Brain microvascular endothelial cell (primary cell): ENCODE data around the gene MROH2A.

Experiments
- DNase-seq: peaks from one replicate; pipeline ENCODE4 v3.0.0-alpha.2; 2020
- H3K27ac ChIP-seq: fragments of 250-450 bp; sonication (Bioruptor Pico); 2 replicates; pipeline ENCODE4 v1.5.1; 2020; ENCODE audit warnings: mild to moderate bottlenecking, moderate library complexity
- H3K27me3 ChIP-seq: fragments of 250-450 bp; sonication (Bioruptor Pico); replicated peaks from 2 replicates; pipeline ENCODE4 v1.5.1; 2020; ENCODE audit warnings: mild to moderate bottlenecking
- H3K36me3 ChIP-seq: fragments of 250-450 bp; sonication (Bioruptor Pico); replicated peaks from 2 replicates; pipeline ENCODE4 v1.5.1; 2020; ENCODE audit warnings: mild to moderate bottlenecking
- H3K4me3 ChIP-seq: 2 replicates; pipeline ENCODE4 v1.5.1; 2011; ENCODE audit warnings: low read depth, mild to moderate bottlenecking, control low read depth, low read length, moderate library complexity
- in situ Hi-C: cut with HindIII; loops from 2 replicates; pipeline ENCODE4 v1.10.0; 2017; ENCODE audit warnings: low sequenced_read_pairs, low pct_ligation_motif_present
- TF ChIP-seq, protein P1 (sequence below): IDR thresholded peaks from 2 replicates; pipeline ENCODE4 v1.5.1; 2011; ENCODE audit warnings: low read depth, mild to moderate bottlenecking, moderate library complexity, low read length, control low read depth, inconsistent platforms; ENCODE audit errors: missing control alignments

The MROH2A gene

DNA sequence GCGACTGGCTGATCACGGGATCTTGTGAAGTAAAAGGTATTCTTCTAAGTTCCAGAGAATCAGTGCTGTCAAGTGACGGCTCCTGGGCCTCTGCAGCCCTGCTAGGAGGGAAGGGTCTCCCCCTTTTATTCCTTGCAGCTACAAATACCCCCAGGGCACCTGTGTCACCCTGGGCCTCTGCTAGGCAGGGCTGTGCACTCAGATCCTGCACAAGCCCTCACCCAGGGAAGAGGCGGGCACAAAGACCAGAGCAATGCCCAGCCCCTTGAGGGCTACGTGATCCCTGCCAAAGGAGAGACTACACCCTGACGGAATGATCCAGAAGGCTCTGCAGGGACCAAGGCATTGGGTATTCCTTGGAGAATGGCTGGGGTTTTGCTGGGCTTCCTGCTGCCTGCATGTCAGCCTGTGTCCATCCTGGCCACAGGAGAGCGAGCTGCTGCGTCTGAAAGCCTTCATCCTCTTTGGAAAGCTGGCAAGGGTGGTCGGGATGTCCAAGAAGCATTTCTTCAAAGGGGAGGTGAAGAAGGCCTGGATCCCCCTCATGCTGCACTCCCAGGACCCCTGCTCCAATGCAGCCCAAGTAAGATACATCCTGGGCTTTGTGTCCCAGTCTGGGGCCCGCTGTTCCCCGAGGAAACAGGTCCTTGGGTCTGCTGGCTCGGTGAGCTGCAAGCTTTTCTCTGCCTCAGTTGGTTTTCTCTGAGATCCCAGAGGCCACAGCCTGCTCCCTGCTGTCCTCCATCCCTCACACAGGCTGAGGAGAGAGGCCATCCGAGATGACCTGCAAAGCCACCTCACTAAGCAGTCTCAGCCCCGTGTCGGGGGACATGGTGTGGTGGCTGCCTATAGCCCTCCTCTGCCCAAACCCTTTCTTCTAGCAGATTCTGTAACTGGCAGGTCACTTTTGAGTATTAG is 51.3 kb downstream of the MROH2A start:
- Histone ChIP-seq H3K36me3 (no peaks in the 10 kb centered on the region), H3K27me3 (no peaks in the 10 kb centered on the region), H3K27ac (no peak overlapping the region), H3K4me3 (no peak overlapping the region)
- TF ChIP-seq, protein P1, sequence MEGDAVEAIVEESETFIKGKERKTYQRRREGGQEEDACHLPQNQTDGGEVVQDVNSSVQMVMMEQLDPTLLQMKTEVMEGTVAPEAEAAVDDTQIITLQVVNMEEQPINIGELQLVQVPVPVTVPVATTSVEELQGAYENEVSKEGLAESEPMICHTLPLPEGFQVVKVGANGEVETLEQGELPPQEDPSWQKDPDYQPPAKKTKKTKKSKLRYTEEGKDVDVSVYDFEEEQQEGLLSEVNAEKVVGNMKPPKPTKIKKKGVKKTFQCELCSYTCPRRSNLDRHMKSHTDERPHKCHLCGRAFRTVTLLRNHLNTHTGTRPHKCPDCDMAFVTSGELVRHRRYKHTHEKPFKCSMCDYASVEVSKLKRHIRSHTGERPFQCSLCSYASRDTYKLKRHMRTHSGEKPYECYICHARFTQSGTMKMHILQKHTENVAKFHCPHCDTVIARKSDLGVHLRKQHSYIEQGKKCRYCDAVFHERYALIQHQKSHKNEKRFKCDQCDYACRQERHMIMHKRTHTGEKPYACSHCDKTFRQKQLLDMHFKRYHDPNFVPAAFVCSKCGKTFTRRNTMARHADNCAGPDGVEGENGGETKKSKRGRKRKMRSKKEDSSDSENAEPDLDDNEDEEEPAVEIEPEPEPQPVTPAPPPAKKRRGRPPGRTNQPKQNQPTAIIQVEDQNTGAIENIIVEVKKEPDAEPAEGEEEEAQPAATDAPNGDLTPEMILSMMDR: no peak
- no peak for DNase-seq
- in situ Hi-C loops: no loop called here

DNA sequence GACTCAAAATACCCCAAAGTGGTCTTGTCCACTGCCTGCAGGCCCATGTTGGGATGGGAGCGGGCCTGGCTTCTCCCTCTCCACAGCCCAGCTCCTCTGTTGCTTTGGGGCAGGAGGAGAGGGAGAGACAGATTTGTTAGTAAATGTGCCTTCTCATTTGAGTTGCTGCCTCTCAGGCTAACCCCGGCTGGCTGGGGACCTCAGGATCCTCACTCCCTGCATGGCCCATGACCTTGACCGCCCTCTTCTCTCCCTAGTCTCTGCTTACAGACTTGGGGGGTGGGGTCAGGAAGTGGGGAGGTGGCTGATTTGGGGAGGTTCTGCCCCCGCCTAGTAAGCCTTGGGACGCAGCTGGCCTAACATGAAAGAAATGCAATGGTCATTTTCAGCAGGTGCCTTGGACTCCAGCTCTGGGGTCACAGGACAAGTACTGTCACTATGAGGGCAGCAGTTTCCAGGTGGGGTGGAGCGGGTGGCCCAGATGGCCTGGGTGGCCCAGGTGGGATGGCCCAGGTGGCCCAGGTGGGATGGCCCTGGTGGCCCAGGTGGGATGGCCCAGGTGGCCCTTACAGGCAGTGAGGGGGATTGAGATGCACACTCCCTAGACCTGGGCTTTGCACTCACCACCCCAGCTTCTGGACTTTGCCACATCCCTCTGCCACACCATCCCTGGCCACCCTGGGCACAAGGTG is 52.1 kb downstream of the MROH2A start:
- Histone ChIP-seq H3K4me3 (no peak overlapping the region), H3K27me3 (no peaks in the 10 kb centered on the region), H3K27ac (no peak overlapping the region), H3K36me3 (no peaks in the 10 kb centered on the region)
- no peak for DNase-seq
- TF ChIP-seq, protein P1: no peak
- in situ Hi-C loops: no loop called here

DNA sequence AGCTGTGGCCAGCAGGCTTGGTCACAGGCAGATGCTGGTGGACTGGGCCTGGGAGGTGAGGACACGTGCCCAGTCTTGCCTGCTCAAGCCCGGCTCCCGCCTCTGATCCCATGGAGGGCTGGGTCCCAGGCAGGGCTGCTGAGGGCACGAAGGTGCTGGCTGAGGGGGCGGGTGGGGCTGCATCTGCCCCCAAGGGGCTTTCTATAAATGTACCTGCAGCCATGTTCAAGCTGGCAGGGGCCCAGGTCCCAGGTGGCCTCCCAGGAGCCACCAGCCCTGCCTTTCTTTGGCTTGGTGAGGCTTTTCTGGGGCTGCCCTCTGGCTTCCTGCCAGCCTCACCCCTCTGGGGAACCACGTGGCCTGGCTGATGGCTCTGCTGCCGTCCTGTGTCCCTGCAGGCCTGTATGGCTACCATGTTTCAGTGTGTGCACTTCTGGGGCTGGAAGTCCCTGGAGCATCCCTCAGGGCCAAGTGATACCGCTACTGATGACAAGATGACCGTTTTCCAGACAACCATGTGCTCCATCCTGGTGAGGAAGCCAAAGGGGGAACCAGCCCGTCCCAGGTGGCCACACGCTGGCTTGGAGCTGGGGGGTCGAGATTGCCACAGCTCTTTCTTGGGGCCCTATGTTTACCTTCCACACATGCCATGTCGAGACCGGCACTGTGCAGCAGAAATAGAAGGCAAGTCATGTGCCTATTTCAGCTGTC is 53.0 kb downstream of the MROH2A start:
- H3K27me3 ChIP-seq: no peaks in the 10 kb centered on the region
- TF ChIP-seq, protein P1: no peak
- in situ Hi-C loops: no loop called here
- H3K4me3 ChIP-seq: no peak overlapping the region
- no peak for DNase-seq
- H3K27ac ChIP-seq: no peak overlapping the region
- no peaks in the 10 kb centered on the region for H3K36me3 ChIP-seq

DNA sequence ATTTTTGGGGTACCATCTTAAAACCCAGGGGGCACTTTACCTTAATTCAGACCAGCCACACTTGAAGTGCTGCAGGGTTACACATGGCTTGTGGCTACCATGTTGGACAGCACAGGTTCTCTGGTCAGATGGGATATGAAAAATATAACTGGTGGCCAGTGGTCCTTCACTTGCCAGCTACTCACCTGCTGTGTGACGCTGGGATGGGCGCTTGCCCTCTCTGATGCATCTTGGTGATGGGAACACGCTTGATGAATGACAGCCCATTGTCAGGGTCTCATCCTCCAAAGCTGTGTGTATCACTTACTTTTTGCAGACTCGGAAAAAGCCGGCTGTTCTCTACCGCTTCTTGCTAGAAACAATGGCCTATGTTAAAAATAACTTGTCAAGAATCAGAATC is 53.7 kb downstream of the MROH2A start:
- no peak overlapping the region for H3K4me3 ChIP-seq
- in situ Hi-C loops: no loop called here
- H3K27me3 ChIP-seq: no peaks in the 10 kb centered on the region
- H3K36me3 ChIP-seq: no peaks in the 10 kb centered on the region
- H3K27ac ChIP-seq: no peak overlapping the region
- no peak for DNase-seq
- TF ChIP-seq, protein P1: no peak

DNA sequence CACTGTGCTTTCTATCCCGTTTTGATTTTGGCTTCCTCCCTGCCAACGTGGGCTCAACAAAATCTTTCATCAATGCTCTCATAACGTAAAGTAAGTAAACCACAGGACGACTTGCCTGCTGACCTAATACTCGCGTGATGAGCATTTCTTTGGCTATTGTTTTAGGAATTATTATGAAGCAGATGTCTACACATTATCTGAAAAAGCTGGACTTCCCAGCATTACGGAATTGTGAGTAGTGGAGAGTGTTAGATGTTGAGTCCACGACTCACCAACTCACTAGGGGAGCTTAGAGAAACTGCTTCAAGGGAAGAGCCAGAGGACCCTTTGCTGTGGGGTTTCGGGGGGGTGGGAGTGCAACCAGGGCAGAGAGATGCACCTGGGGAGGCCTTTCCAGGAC is 54.3 kb downstream of the MROH2A start:
- TF ChIP-seq, protein P1: no peak
- Histone ChIP-seq H3K27me3 (no peaks in the 10 kb centered on the region), H3K27ac (no peak overlapping the region), H3K36me3 (no peaks in the 10 kb centered on the region), H3K4me3 (no peak overlapping the region)
- in situ Hi-C loops: no loop called here
- DNase-seq: peak; percentile 21
